Measurements from ENCODE around the gene LTBP2. TPM values are rescaled to one million over a fixed set of nuclear protein-coding genes. Genes with fewer than 3 reads are reported as not detected.

The LTBP2 gene
- 156 and 186 TPM in 2 replicates for total RNA-seq

GRCh38 chr14:74611650-74612349, at the start of gene LTBP2:
Gene LTBP2 (minus strand): TSS chr14:74612237. CDS start chr14:74611944, 293 bp downstream.

DNA sequence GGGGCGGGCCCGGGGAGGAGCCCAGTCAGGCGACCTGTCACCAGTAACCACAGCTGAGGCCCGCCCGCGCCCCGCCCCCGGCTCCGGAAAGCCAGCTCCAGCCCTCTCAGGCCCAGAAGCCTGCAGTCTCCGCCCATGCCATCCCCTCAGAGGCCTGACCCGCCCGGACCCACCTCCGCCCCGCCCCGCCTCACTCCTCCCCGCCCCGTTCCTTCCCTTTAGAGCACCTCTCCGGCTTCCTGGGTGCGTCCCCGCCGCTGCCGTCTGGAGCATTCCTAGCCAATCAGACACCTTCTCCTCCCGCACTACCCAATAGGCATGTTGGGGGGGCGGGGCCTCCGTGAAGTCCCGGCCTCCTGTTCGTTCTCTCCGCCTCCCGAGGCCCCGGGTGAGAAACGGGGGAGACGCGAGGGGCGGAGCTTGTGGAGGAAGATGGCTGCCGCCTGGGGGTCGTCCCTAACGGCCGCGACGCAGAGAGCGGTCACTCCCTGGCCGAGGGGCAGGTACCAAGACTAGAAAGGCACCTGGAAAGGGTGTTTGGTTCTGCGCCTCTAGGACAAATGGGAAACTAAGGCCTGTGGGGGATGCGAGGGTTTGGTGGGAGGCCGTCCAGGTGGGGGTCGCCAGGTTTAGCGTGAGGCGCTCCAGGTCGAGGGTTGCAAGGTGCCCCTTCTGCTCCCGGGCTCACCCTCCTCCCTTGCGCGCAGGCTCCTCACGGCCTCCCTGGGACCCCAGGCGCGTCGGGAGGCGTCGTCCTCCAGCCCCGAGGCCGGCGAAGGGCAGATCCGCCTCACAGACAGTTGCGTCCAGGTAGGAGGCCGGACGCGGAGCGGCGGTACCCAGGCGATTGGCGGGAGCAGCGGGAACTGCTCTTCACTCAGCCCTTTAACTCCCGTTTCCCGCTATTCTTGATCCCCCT, 118.4 kb downstream of the LTBP2 start, which contains the start of gene ISCA2:
TSS of gene ISCA2 (plus strand) at position 423 of the 919 bp plus-strand sequence. CDS start at position 433, 10 bp downstream.

DNA sequence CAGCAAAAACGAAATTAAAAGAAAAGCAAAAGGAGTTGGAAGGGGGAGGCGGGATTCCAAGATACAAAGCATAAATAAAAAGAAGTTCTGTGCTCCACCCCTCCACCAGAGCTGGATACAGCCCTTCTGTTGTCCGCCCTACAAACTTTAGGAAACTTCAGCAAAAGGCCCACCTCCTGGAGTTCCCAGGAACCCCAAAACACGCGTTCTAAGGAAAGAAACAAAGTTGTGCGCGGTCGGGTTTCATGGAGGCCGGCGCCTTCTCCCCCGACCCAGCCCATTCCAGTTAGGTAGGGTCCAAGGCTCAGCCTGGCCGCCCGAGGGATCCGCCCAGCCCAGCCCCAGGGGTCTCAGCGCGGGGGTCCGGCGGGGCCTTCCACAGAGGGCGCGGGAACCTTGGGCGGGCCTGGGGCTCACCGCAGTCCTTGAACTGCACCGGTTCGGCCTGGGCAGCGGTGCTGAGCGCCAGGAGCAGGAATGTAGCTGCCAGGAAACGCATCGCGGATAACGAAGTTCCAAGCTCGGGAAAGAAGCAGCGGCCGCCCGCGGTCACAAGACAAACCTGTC, 119.2 kb downstream of the LTBP2 start, which contains the start of gene NPC2:
TSS of gene NPC2 (minus strand) at position 530 of the 567 bp plus-strand sequence. CDS start at position 499, 31 bp downstream.

Other genes with a start within 250 kb of the LTBP2 start
- under 0.01 TPM in 1 of 2 replicates, not detected in the other for gene SYNDIG1L, start 186.0 kb downstream of the LTBP2 start, total RNA-seq
- 76.1 and 254 TPM in 2 replicates for gene NPC2, start 118.9 kb downstream of the LTBP2 start, total RNA-seq
- gene ISCA2, start 118.5 kb downstream of the LTBP2 start, total RNA-seq, result 18.6 and 22.3 TPM in 2 replicates
- 21.7 and 32.8 TPM in 2 replicates for gene AREL1, start 100.8 kb upstream of the LTBP2 start, total RNA-seq
- gene FCF1, start 100.9 kb upstream of the LTBP2 start, total RNA-seq, result 40.6 and 45.2 TPM in 2 replicates
- gene YLPM1, start 151.1 kb upstream of the LTBP2 start, total RNA-seq, result 20.5 and 20.9 TPM in 2 replicates